Adrenal gland (tissue), 5 donors: ENCODE measurements around the gene RAD51.

ENCODE experiments used
- CTCF ChIP-seq, 6 experiments: fragments of 450-650 bp in 4 of 6; fragments of 200-600 bp in 2 of 6; sonication (generic) in 1 of 6; IDR thresholded peaks; 1 replicate in 5 of 6; 2 replicates in 1 of 6; pipeline versions ENCODE4 v1.5.1 to v1.8.0; 2016 to 2021; ENCODE audit warnings: antibody characterized with exemption in 6 of 6, mild to moderate bottlenecking in 2 of 6, moderate library complexity in 1 of 6
- POLR2A ChIP-seq, 2 donors: fragments of 450-650 bp; IDR thresholded peaks; one replicate each; pipeline ENCODE4 v1.6.1; 2017; ENCODE audit warnings: antibody characterized with exemption in 2 of 2, mild to moderate bottlenecking in 2 of 2, moderate library complexity in 1 of 2
- donor health status: DM: no; HTN: no; CAD: no.

- TF ChIP-seq POLR2A (IDR thresholded peaks at IDR 0.05) (no peak), CTCF (IDR thresholded peaks at IDR 0.05) (no peak)
Measured at GRCh38 chr15:40751745-40752144, 56.8 kb downstream of the RAD51 start.
